Activated naive CD8-positive, alpha-beta T cell treated with anti-CD3 and anti-CD28 coated beads, Interleukin-2, amount 50 U/mL, for 16 hours (primary cell): Measurements from ENCODE around the gene RAB15.

Experiments
- DNase-seq: peaks from one replicate; pipeline ENCODE4 v3.0.0-alpha.2; 2020; ENCODE audit warnings: low read depth, low spot score

Gene RAB15

GRCh38 chr14:64971943-64972791, at the start of gene RAB15:
TSS of gene RAB15 (minus strand) at chr14:64972336. CDS start at chr14:64972076, 260 bp downstream.
- DNase-seq, result no peak

GRCh38 chr14:65019944-65020566, 47.9 kb upstream of the RAB15 start:
- no peak for DNase-seq

GRCh38 chr14:65016471-65016870, 44.3 kb upstream of the RAB15 start:
- no peak for DNase-seq

GRCh38 chr14:65015391-65015790, 43.3 kb upstream of the RAB15 start:
- no peak for DNase-seq

- DNase-seq, result no peak
Measured at GRCh38 chr14:65012353-65012752, 40.2 kb upstream of the RAB15 start.

GRCh38 chr14:65011538-65011937, 39.4 kb upstream of the RAB15 start:
- no peak for DNase-seq

GRCh38 chr14:65010211-65010931, 38.2 kb upstream of the RAB15 start:
- DNase-seq, result no peak

GRCh38 chr14:65007202-65007601, 35.1 kb upstream of the RAB15 start:
- DNase-seq, result no peak

- no peak for DNase-seq
Measured at GRCh38 chr14:65006261-65006721, 34.2 kb upstream of the RAB15 start.

- no peak for DNase-seq
Measured at GRCh38 chr14:65003394-65003793, 31.3 kb upstream of the RAB15 start.

- no peak for DNase-seq
Measured at GRCh38 chr14:65002586-65003210, 30.6 kb upstream of the RAB15 start.

- no peak for DNase-seq
Measured at GRCh38 chr14:65001723-65002122, 29.6 kb upstream of the RAB15 start.

GRCh38 chr14:65000898-65001591, 28.9 kb upstream of the RAB15 start:
- DNase-seq, result no peak

- DNase-seq, result no peak
Measured at GRCh38 chr14:64998455-64998931, 26.4 kb upstream of the RAB15 start.

- no peak for DNase-seq
Measured at GRCh38 chr14:64997108-64997794, 25.1 kb upstream of the RAB15 start.

GRCh38 chr14:64995291-64995690, 23.2 kb upstream of the RAB15 start:
- no peak for DNase-seq

- DNase-seq, result no peak
Measured at GRCh38 chr14:64994540-64994939, 22.4 kb upstream of the RAB15 start.

- DNase-seq, result no peak
Measured at GRCh38 chr14:64993266-64993930, 21.3 kb upstream of the RAB15 start.

- no peak for DNase-seq
Measured at GRCh38 chr14:64992328-64992885, 20.3 kb upstream of the RAB15 start.

GRCh38 chr14:64990939-64991338, 18.8 kb upstream of the RAB15 start:
- DNase-seq, result no peak
